ENCODE measurements around the gene N4BP2L2.

DNA sequence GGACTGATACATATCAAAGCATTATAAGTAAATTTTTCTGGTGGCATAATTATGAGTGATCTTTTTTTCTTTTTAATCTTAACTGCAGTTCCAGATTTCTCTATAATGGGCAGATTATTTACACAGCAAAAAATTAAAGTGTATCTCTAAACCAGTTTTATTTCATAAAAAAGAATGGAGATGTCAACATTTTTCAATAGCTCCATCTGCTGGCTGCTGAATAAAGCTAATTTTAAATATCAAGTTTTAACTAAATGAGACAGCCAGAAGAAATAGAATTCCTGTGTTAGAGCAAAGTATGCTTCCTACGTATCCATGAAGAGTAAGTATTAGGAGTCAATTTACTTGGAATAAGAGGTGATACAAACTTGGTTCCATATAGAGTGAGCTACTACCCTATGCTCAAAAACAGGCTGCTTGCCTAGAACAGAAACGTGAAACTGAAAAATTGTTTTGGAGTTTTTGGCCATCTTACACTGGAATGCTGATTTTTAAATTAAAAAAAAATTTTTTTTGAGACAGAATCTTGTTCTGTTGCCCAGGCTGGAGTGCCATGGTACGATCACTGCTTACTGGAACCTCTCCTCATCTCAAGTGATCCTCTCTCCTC is 42.7 kb upstream of the N4BP2L2 start:
- no peak for TF ChIP-seq POLR2A (IDR thresholded peaks at IDR 0.05)
- TF ChIP-seq CTCF (IDR thresholded peaks at IDR 0.05): peak in 4 of 6 experiments; percentile 39 to 53 (median 48)
